Transverse colon (tissue), 4 donors: Measurements from ENCODE around the gene ZNF423. TPM values are rescaled to one million over a fixed set of nuclear protein-coding genes. Genes with fewer than 3 reads are reported as not detected.

Source experiments
- DNase-seq: peaks from one replicate; pipeline ENCODE4 v3.0.0-alpha.2; 2019
- H3K27ac ChIP-seq, 4 donors: fragments of 200-600 bp; sonication (generic); 2 replicates each; pipeline ENCODE4 v1.5.1; 2016 to 2018; ENCODE audit warnings: inconsistent platforms in 4 of 4
- H3K27me3 ChIP-seq: fragments of 200-600 bp; sonication (generic); 2 replicates; pipeline ENCODE4 v1.5.1; 2017; ENCODE audit warnings: inconsistent platforms
- H3K36me3 ChIP-seq, 4 donors: fragments of 200-600 bp; sonication (generic); 2 replicates each; pipeline ENCODE4 v1.5.1; 2017 to 2019; ENCODE audit warnings: inconsistent platforms in 4 of 4
- H3K4me1 ChIP-seq, 4 donors: fragments of 200-600 bp; sonication (generic); 2 replicates each; pipeline ENCODE4 v1.5.1; 2017 to 2020; ENCODE audit warnings: inconsistent platforms in 4 of 4
- H3K4me3 ChIP-seq, 4 donors: fragments of 200-600 bp; sonication (generic); 1 replicate in 1 of 4; 2 replicates in 3 of 4; pipeline versions ENCODE4 v1.5.1 to v1.6.1; 2017 to 2019; ENCODE audit warnings: inconsistent platforms in 4 of 4
- H3K9me3 ChIP-seq, 2 donors: fragments of 200-600 bp; sonication (generic); 2 replicates each; pipeline ENCODE4 v1.5.1; 2017 to 2019; ENCODE audit warnings: inconsistent platforms in 2 of 2
- EP300 ChIP-seq: sonication (generic); formaldehyde crosslinking; IDR thresholded peaks from one replicate; pipeline ENCODE4 v1.6.1; 2017; ENCODE audit warnings: antibody characterized with exemption, low read depth
- POLR2A ChIP-seq: fragments of 450-650 bp; IDR thresholded peaks from one replicate; pipeline ENCODE4 v1.6.1; 2016; ENCODE audit warnings: antibody characterized with exemption, mild to moderate bottlenecking, moderate library complexity
- POLR2AphosphoS5 ChIP-seq, 3 donors: sonication (generic); formaldehyde crosslinking; IDR thresholded peaks; one replicate each; pipeline ENCODE4 v1.6.1; 2016; ENCODE audit warnings: antibody characterized with exemption in 3 of 3
- WGBS, 2 donors: methylation state at CpG; one replicate each; pipeline ENCODE4 v1.1.5; 2018; ENCODE audit warnings: low coverage in 1 of 2; 5-methylcytosine and 5-hydroxymethylcytosine counted together
- in situ Hi-C, 4 donors: fragments of 200-750 bp; cut with MboI; loops; one replicate each; pipeline versions ENCODE4 v1.15.0 to v1.15.1; 2017; ENCODE audit warnings: low sequenced_read_pairs in 3 of 4, low pct_ligation_motif_present in 1 of 4, low pct_unique_long_range_greater_than_20kb in 1 of 4
- intact Hi-C: fragments of 100-400 bp; cut with DNase I; formaldehyde crosslinking; loops from one replicate; pipeline ENCODE4 v1.15.1; 2023; ENCODE audit warnings: low total_unique reads
- total RNA-seq, 4 donors: library from RNA; depleted of rRNA; stranded (reverse); fragments of >200 nt; gene quantifications; one replicate each; pipeline ENCODE4 v1.1.0, GENCODE V29; 2016
- TF ChIP-seq, protein P1 (sequence below), 5 experiments: fragments of 200-600 bp in 3 of 5; fragments of 450-650 bp in 2 of 5; sonication (generic) in 3 of 5; IDR thresholded peaks; 1 replicate in 2 of 5; 2 replicates in 3 of 5; pipeline ENCODE4 v1.5.1; 2016 to 2017; ENCODE audit warnings: antibody characterized with exemption in 5 of 5, inconsistent platforms in 3 of 5, mild to moderate bottlenecking in 2 of 5, moderate library complexity in 1 of 5

Gene ZNF423
- total RNA-seq, 4 donors from 2014 or later: 4.9 to 13.1 (median 7.2) TPM

DNA sequence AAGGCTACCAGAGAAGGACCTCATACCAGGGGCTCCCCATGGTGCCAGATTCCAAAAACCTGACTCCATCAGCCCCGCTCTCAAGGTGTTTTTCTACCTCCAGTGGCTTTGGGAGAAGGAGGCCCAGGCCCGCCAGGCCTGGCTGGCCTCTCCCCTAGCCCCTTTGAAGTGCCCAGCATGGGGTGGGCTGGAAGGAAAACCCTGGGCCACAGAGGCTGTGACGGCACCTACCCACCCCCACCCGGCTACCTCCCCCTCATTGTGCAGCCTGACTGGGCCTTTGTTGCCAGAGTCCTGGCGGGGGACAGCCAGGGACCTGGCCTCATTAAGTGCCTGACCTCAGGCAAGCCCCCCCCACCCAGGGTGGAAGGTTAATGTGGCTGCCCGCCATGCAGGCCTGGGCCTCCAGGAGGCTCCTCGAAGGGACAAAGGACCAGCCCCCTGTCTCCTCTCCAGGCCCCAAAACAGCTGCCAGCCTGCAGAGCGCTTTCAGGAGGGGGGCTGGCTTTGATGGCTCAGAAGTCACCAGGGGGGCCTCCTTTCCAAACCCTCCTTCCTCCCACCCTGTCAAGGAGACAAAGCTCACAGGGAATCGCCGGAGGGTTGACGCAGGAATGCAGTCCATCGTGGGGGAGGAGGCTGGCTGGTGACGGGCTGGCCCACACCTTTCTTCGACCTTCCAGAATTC is 159.4 kb downstream of the ZNF423 start:
- in situ Hi-C loops: no loop called here

DNA sequence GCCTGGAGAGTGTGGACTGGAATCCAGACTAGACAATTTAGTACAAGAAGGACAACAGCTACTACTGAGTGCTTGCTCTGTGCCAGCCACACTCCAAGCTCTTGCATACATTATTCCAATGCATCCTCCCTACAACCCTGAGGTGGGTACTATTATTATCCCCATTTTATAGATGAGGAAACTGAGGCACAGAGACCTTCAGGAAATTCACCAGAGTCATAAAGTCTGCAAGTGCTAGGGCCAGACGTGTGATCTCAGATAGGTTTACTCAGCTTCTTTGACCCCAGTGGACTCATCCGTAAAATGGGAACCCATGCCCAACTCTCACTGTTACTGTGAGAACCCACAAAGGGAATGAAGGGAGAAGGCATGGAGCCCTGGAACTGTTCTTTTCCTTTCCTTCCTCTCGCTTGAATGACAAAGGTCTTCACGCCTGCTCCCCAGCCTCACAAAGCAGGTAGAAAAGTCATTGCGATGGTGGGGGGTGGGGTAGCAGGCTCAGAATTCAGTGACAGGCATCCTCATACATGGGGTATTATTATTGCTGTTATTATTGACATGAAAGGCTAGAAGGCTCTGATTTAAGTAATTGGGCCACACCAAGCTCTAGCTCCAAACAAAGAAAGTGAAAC is 160.0 kb downstream of the ZNF423 start:
- Histone ChIP-seq H3K4me3 (no peak overlapping the region), H3K9me3 (no peaks in the 10 kb centered on the region), H3K36me3 (no peaks in the 10 kb centered on the region), H3K27me3 (peaks cover 3% of the 10 kb centered on the region), H3K4me1 (peaks cover 0 to 19% (median 0%) of the 10 kb centered on the region in 4 donors), H3K27ac (no peak overlapping the region)
- WGBS, 2 donors: 91 to 92% methylated on average over 4 to 5 of the region's 5 CpGs
- TF ChIP-seq POLR2A: no peak
- no peak for DNase-seq
- intact Hi-C loops: no loop called here
- in situ Hi-C loops: no loop called here

More for the DNA sequence above, 159.4 kb downstream of the ZNF423 start:
- Histone ChIP-seq H3K4me3 (no peak overlapping the region), H3K27me3 (peaks cover 3% of the 10 kb centered on the region), H3K9me3 (no peaks in the 10 kb centered on the region), H3K36me3 (no peaks in the 10 kb centered on the region), H3K4me1 (peaks cover 0 to 21% (median 0%) of the 10 kb centered on the region in 4 donors), H3K27ac (no peak overlapping the region)
- TF ChIP-seq, protein P1, sequence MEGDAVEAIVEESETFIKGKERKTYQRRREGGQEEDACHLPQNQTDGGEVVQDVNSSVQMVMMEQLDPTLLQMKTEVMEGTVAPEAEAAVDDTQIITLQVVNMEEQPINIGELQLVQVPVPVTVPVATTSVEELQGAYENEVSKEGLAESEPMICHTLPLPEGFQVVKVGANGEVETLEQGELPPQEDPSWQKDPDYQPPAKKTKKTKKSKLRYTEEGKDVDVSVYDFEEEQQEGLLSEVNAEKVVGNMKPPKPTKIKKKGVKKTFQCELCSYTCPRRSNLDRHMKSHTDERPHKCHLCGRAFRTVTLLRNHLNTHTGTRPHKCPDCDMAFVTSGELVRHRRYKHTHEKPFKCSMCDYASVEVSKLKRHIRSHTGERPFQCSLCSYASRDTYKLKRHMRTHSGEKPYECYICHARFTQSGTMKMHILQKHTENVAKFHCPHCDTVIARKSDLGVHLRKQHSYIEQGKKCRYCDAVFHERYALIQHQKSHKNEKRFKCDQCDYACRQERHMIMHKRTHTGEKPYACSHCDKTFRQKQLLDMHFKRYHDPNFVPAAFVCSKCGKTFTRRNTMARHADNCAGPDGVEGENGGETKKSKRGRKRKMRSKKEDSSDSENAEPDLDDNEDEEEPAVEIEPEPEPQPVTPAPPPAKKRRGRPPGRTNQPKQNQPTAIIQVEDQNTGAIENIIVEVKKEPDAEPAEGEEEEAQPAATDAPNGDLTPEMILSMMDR (IDR thresholded peaks at IDR 0.05): no peak
- no peak for TF ChIP-seq POLR2AphosphoS5 (IDR thresholded peaks at IDR 0.05)
- TF ChIP-seq POLR2A: no peak
- no peak for TF ChIP-seq EP300
- intact Hi-C loops: no loop called here
- DNase-seq: no peak
- 85% methylated on average over 14 of the region's 14 CpGs; no CpG with 5 or more reads in 1 of the 2 donors for WGBS, 2 donors

DNA sequence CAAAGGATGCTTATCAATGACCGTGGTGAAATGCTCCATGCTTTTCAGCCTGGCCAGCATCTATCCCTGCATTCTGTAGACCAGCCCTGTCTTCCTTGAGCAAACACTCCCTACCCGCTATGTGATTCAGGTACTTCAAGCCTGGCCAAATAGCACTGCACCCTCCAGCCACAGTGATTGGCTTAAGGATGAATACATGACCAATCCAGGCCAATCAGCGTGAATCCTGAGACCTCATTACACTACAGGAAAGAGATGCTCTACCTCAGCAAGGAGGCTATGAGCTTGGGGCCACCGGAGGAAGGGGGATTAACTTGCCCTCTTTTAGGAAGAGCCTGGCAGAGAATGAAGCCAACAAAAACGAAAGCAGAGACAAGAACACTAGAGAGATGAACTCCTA is 162.5 kb downstream of the ZNF423 start:
- TF ChIP-seq POLR2AphosphoS5 (IDR thresholded peaks at IDR 0.05) (no peak), POLR2A (no peak), EP300 (no peak)
- TF ChIP-seq, protein P1 (IDR thresholded peaks at IDR 0.05): no peak
- in situ Hi-C loops (no loop called here), intact Hi-C loops (no loop called here)
- no peak overlapping the region for H3K4me3 ChIP-seq
- H3K4me1 ChIP-seq: no peaks in the 10 kb centered on the region
- no peak overlapping the region for H3K27ac ChIP-seq
- 55 to 67% methylated on average over 2 to 5 of the region's 5 CpGs for WGBS, 2 donors
- no peak for DNase-seq
- peaks cover 2% of the 10 kb centered on the region for H3K27me3 ChIP-seq
- H3K36me3 ChIP-seq: no peaks in the 10 kb centered on the region
- no peaks in the 10 kb centered on the region for H3K9me3 ChIP-seq

DNA sequence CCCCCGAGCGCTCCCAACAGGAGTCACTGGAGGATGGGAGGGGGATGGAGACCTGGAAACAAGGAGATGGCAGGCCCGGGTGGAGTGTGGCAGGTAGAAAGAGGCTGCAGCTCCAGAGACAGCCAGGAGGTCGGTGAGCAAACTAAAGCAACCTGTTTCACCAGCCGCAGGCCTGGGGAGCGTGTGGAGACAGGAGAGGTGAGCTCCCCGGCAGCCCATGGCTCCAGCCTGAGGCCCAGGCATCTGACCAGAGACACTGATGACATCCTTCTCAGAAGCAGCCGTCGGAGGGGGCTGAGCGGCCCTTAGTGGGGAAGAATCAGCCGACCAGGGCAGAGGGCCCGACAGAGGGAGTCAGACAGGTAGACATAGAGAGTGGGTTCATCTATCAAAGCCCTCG is 165.1 kb downstream of the ZNF423 start:
- in situ Hi-C loops: no loop called here
- Histone ChIP-seq H3K27me3 (no peaks in the 10 kb centered on the region), H3K9me3 (no peaks in the 10 kb centered on the region), H3K4me1 (no peaks in the 10 kb centered on the region), H3K4me3 (no peak overlapping the region), H3K27ac (no peak overlapping the region), H3K36me3 (no peaks in the 10 kb centered on the region)
- no peak for TF ChIP-seq POLR2A
- TF ChIP-seq, protein P1 (IDR thresholded peaks at IDR 0.05): no peak
- TF ChIP-seq EP300: no peak
- no peak for DNase-seq
- WGBS, 2 donors: 82 to 87% methylated on average over 8 to 13 of the region's 13 CpGs
- intact Hi-C loops: no loop called here
